NCI-H446 (cell line): ENCODE data around the gene SYNPO2L.
"Not testable (repeated sequence)": the region's sequence is repeated elsewhere in the genome, so short reads cannot be mapped to it uniquely, and the experiment has no call there.

Source experiments
- DNase-seq, 2 experiments: peaks; one replicate each; lab custom pipeline; 2025; lab: John Stamatoyannopoulos, UW

The SYNPO2L gene

GRCh38 chr10:73617143-73617542 is 38.7 kb downstream of the SYNPO2L start:
- not testable (repeated sequence) for DNase-seq

- no peak for DNase-seq
Measured at GRCh38 chr10:73614720-73615119, 41.1 kb downstream of the SYNPO2L start.

- no peak for DNase-seq
Measured at GRCh38 chr10:73609116-73609515, 46.7 kb downstream of the SYNPO2L start.

GRCh38 chr10:73601486-73601921 is 54.3 kb downstream of the SYNPO2L start:
- DNase-seq: no peak

- no peak for DNase-seq
Measured at GRCh38 chr10:73597346-73597745, 58.5 kb downstream of the SYNPO2L start.
